NCI-H128 (cell line): ENCODE results near the gene CALCR.

Experiments
- DNase-seq: peaks from one replicate; lab custom pipeline; 2025; ENCODE audit not compliant: unreplicated experiment; lab: John Stamatoyannopoulos, UW

CALCR gene

GRCh38 chr7:93453262-93453661 lies 121.3 kb downstream of the CALCR start:
- DNase-seq: no peak

- DNase-seq: no peak
Observed at GRCh38 chr7:93448176-93448575, 126.3 kb downstream of the CALCR start.

- DNase-seq: no peak
Observed at GRCh38 chr7:93447509-93447908, 127.0 kb downstream of the CALCR start.

- DNase-seq: no peak
Observed at GRCh38 chr7:93442478-93443224, 131.9 kb downstream of the CALCR start.

- no peak for DNase-seq
Observed at GRCh38 chr7:93435791-93436190, 138.7 kb downstream of the CALCR start.

- no peak for DNase-seq
Observed at GRCh38 chr7:93432130-93432529, 142.4 kb downstream of the CALCR start.

- DNase-seq: no peak
Observed at GRCh38 chr7:93430917-93431588, 143.5 kb downstream of the CALCR start.

- no peak for DNase-seq
Observed at GRCh38 chr7:93429563-93429962, 145.0 kb downstream of the CALCR start.

GRCh38 chr7:93427107-93427506 lies 147.4 kb downstream of the CALCR start:
- no peak for DNase-seq

- no peak for DNase-seq
Observed at GRCh38 chr7:93426155-93426696, 148.3 kb downstream of the CALCR start.

GRCh38 chr7:93414574-93414973 lies 159.9 kb downstream of the CALCR start:
- DNase-seq: no peak

- no peak for DNase-seq
Observed at GRCh38 chr7:93409324-93409723, 165.2 kb downstream of the CALCR start.

GRCh38 chr7:93407239-93407638 lies 167.3 kb downstream of the CALCR start:
- DNase-seq: no peak

- no peak for DNase-seq
Observed at GRCh38 chr7:93402944-93403343, 171.6 kb downstream of the CALCR start.

- DNase-seq: no peak
Observed at GRCh38 chr7:93399642-93400041, 174.9 kb downstream of the CALCR start.

GRCh38 chr7:93392984-93393383 lies 181.5 kb downstream of the CALCR start:
- DNase-seq: no peak

GRCh38 chr7:93390660-93391059 lies 183.9 kb downstream of the CALCR start:
- no peak for DNase-seq

- no peak for DNase-seq
Observed at GRCh38 chr7:93382362-93382761, 192.2 kb downstream of the CALCR start.

GRCh38 chr7:93378131-93378760 lies 196.3 kb downstream of the CALCR start:
- DNase-seq: no peak

GRCh38 chr7:93375603-93376002 lies 198.9 kb downstream of the CALCR start:
- no peak for DNase-seq
